Camera-type eye (tissue), 1 donor: ENCODE data around the gene MED22. TPM values are rescaled to one million over a fixed set of nuclear protein-coding genes. Genes with fewer than 3 reads are reported as not detected.

ENCODE experiments used
- total RNA-seq: library from RNA; depleted of rRNA; stranded (reverse); fragments of >200 nt; gene quantifications from one replicate; pipeline ENCODE4 v1.2.3, GENCODE V29; 2014

Gene MED22
- 50.6 TPM for total RNA-seq

DNA sequence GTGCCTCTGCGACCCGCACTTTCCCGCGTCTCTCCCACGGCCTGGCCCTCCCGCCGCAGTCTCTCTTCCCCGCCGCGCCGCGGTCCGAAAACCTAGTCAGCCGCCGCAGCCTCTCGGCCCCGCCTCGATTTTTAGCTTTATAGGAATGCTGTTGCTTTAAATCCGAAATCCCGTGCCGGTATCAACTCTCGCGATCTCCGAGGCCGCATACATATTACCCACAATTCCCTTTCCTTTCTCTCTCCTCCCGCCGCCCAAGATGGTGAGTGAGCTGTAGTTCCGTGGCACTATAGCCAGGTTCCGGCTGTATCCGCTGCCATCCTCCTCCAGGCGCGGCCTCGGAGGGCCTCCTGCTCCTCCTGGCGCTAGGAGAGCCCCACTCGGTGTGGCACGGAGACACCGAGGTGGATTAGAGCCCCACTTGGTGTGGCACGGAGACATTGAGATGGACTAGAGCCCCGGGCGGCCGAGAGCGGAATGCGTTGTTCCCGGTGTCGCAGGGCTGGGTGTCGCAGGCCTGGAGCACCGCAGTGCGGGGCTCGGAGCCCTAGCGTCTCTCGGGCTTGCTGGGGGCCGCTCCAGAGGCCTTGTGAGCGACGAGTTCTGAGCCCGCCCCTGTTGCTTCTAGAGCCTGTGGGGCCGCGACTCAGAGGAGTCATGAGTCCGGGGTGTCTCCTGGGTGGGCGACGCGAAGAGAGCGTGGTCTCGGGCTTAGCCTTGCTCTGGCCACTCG lies at the start of gene MED22, which contains the start of gene RPL7A:
TSS of gene MED22 (minus strand) at position 147 of the 733 bp plus-strand sequence. CDS start 1,469 bp downstream, outside the sequence.
TSS of gene RPL7A (plus strand) at position 234 of the 733 bp plus-strand sequence. CDS start at position 260, 26 bp downstream.

DNA sequence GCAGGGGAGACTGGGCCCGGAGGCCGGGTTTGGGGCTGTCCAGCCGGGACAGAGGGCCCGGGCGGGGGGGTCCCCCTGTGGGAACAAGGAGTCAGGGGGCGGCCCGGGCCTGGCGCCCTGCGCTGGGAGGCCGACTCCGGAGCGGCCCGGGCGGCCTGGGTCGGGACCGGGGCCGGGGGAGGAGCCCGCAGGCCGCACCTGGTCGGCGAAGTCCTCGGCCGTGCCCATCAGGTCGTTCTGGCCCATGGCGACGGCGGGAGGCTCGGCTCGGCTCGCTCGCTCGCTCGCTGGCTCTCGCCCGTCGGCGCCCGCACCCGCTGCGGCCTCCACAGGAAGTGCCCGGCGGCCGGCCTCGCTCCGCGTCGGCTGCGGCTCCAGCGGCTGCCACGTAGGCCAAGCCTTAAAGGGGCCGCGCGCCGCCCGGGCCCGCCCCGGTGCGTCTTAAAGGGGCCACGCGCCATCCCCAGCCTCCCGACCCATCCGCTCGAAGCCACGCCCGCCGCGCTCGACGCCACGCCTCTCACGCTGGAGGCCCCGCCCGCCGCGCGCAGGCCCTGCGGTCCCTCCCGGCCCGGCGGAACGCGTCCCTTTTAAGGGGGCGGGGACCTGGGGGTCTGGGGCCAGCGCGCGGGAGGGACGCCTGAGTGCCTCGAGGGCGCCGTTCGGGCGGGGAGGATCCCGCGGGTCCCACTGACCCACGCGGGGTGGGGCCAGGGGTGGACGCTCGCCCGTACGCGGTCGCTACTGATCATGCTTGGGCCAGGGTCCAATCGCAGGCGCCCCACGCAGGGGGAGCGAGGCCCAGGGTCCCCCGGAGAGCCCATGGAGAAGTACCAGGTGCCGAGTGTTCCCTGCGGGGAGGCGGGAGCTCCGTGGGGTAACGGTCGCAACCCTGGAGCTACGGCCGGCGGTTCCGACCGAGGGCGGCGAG lies 28.1 kb upstream of the MED22 start, which contains the start of the genes STKLD1 and SURF4:
TSS of gene STKLD1 (plus strand) at position 643 of the 931 bp plus-strand sequence. CDS start at position 751, 108 bp downstream.
TSS of gene SURF4 (minus strand) at position 337 of the 931 bp plus-strand sequence. CDS start at position 246, 91 bp downstream.

DNA sequence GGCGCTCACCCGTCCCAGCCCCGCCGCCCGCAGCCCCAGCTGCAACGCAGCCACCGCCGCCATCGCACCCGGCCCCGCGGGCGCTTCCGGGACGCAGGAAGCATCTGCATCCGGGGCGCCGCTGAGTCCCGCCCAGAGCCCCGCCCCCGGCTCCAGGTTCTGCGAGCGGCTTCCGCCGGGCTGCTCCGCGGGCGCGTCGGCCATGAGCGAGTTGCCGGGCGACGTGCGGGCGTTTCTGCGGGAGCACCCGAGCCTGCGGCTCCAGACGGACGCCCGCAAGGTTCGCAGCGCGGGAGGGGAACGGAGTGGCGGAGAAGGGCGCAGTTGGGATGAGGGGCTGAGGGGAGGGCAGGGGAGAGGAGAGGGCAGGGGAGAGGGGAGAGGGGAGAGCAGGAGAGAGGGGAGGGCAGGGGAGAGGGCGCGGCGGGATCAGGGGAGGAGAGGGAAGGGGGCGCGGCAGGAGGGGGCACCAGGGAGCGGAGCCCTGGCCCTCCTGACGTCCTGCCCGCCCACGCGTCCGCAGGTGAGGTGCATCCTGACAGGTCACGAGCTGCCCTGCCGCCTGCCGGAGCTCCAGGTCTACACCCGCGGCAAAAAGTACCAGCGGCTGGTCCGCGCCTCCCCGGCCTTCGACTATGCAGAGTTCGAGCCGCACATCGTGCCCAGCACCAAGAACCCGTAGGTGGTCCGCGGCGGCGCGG lies 8.6 kb upstream of the MED22 start, which contains the start of the genes SURF1 and SURF2:
TSS of gene SURF1 (minus strand) at position 97 of the 701 bp plus-strand sequence. CDS start at position 63, 34 bp downstream.
TSS of gene SURF2 (plus strand) at position 160 of the 701 bp plus-strand sequence. CDS start at position 203, 43 bp downstream.

DNA sequence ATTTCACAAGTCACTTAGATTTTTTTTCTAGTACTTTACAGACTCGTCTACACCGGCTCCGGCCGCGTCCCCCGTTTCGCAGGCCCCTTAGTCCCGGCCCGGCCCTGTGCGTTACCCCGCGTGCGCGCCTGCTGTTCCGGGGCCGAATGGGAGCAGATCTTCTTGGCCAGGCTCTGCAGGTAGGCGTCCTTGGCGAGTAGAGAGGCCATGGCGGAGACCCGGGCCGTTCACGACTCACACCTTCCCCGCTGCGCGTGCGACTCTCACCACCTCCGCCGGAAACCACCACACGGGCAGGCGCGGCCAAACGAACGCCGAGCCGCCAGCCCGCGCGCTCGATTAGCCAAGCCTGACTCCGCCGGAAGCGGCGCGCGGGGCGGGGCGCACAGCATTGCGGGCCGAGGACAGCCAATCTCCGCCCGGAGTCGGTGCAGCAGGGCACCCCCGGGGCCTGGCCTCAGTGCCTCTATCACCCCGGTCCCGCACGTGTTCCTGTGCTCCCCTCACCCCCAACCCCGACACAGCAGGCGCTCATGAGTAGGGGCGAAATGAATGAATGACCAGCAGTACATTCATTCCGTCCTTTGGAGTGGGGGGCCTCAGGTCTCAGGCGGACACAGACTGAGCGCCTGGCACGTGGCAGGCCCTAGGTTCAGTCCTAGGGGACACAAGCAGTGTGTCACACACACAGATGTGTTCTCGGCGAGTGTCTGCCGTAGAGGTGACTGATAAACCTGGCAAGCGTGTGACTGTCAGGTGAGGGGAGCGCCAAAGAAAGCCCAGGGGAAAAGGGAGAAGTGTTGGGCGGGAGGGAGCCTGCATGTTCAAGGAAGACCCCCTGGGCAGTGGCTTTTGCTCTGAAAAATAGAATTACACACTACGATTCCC lies 11.8 kb downstream of the MED22 start, which contains the start of gene SURF6:
TSS of gene SURF6 (minus strand) at position 265 of the 888 bp plus-strand sequence. CDS start at position 209, 56 bp downstream.

Other genes with a start within 250 kb of the MED22 start
- gene RALGDS, start 226.9 kb downstream of the MED22 start, total RNA-seq: 72.9 TPM
- 10.4 TPM for gene GBGT1, start 184.2 kb downstream of the MED22 start, total RNA-seq
- not detected for gene OBP2B, start 138.9 kb downstream of the MED22 start, total RNA-seq
- gene ABO, start 72.9 kb downstream of the MED22 start, total RNA-seq: 2.0 TPM
- gene SURF6, start 11.9 kb downstream of the MED22 start, total RNA-seq: 20.2 TPM
- 1,215 TPM for gene RPL7A, start 87 bp upstream of the MED22 start, total RNA-seq
- 18.3 TPM for gene SURF1, start 8.4 kb upstream of the MED22 start, total RNA-seq
- gene SURF2, start 8.4 kb upstream of the MED22 start, total RNA-seq: 9.7 TPM
- 136 TPM for gene SURF4, start 27.9 kb upstream of the MED22 start, total RNA-seq
- gene STKLD1, start 28.2 kb upstream of the MED22 start, total RNA-seq: 1.3 TPM
- gene REXO4, start 69.9 kb upstream of the MED22 start, total RNA-seq: 20.8 TPM
- gene ADAMTS13, start 74.2 kb upstream of the MED22 start, total RNA-seq: 5.1 TPM
- 19.4 TPM for gene CACFD1, start 111.8 kb upstream of the MED22 start, total RNA-seq
- gene SLC2A6, start 131.0 kb upstream of the MED22 start, total RNA-seq: 2.9 TPM
- gene MYMK, start 176.8 kb upstream of the MED22 start, total RNA-seq: 2.1 TPM
- 4.3 TPM for gene ADAMTSL2, start 186.6 kb upstream of the MED22 start, total RNA-seq